Measurements from ENCODE around the gene PBX3.

Gene PBX3

DNA sequence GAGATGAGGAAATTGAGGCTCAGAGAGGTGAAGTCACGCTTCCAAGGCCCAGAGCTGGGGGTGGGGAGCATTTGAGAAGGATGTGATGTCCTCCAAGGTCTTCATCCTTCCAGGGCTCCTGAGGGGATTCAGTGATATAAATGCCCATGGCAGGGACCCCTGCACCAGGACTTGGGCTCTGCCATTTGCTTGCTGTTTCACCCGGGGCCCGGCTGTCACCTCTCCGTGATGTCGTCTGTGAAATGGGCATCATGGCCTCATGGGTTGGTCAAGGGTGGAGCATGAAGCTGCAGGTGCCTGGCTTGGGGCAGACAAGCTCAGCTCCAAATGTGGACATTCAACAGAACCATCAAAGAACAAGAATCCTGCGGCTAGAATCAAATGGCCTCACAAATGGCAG is 253.1 kb downstream of the PBX3 start:
- no peak overlapping the region for H3K4me3 ChIP-seq (ENCODE audit: low read depth, low read length)
- TF ChIP-seq, protein P1, sequence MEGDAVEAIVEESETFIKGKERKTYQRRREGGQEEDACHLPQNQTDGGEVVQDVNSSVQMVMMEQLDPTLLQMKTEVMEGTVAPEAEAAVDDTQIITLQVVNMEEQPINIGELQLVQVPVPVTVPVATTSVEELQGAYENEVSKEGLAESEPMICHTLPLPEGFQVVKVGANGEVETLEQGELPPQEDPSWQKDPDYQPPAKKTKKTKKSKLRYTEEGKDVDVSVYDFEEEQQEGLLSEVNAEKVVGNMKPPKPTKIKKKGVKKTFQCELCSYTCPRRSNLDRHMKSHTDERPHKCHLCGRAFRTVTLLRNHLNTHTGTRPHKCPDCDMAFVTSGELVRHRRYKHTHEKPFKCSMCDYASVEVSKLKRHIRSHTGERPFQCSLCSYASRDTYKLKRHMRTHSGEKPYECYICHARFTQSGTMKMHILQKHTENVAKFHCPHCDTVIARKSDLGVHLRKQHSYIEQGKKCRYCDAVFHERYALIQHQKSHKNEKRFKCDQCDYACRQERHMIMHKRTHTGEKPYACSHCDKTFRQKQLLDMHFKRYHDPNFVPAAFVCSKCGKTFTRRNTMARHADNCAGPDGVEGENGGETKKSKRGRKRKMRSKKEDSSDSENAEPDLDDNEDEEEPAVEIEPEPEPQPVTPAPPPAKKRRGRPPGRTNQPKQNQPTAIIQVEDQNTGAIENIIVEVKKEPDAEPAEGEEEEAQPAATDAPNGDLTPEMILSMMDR (IDR thresholded peaks at IDR 0.05; ENCODE audit: low read depth, low read length), result no peak

DNA sequence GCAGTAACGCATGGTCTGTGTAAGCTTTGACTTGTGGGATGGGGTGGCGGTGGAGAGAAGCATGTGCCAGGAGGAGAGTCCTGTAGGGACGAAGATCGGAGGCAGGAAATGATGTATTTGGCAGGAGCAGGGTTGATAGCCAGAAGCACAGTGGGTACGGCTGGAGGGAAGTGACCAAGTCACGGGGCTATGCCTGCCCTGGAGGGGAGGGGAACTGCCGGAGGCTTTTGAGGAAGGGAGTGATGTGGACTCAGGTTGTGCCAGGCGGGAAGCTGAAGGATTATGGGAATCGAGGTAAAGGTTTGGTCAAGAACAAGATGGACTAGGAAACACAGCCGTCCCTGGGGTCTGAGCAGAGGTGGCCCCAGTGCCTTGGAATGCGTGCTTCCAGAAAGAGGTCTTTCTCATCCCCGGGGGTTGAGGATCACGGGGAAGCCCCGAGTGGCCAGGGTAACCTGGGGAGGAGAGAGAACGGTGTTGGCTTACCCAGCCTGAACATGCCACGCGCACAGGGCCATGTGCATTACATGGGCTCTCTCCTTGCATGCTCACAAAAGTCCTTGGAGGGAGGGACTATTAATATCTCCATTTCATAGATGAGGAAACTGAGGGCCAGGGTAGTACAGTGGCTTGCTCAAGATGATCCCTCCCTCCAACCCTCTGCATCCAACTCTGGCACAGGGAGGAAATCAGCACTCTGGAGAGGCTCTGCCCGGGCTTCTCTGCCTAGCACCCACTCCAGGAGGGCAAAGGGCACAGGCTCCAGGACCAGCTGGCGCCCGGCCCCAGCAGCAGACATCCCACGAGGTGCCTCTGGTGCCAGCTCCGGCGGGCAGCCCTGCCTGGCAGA is 253.8 kb downstream of the PBX3 start:
- H3K4me3 ChIP-seq (ENCODE audit: low read depth, low read length), result no peak overlapping the region
- TF ChIP-seq, protein P1 (IDR thresholded peaks at IDR 0.05; ENCODE audit: low read depth, low read length), result no peak

- H3K4me3 ChIP-seq (ENCODE audit: low read depth, low read length), result no peak overlapping the region
- TF ChIP-seq, protein P1 (IDR thresholded peaks at IDR 0.05; ENCODE audit: low read depth, low read length), result no peak
Measured at GRCh38 chr9:126001581-126002225, 254.5 kb downstream of the PBX3 start.

GRCh38 chr9:126002476-126003350 is 255.5 kb downstream of the PBX3 start:
- TF ChIP-seq, protein P1 (IDR thresholded peaks at IDR 0.05; ENCODE audit: low read depth, low read length), result no peak
- no peak overlapping the region for H3K4me3 ChIP-seq (ENCODE audit: low read depth, low read length)

DNA sequence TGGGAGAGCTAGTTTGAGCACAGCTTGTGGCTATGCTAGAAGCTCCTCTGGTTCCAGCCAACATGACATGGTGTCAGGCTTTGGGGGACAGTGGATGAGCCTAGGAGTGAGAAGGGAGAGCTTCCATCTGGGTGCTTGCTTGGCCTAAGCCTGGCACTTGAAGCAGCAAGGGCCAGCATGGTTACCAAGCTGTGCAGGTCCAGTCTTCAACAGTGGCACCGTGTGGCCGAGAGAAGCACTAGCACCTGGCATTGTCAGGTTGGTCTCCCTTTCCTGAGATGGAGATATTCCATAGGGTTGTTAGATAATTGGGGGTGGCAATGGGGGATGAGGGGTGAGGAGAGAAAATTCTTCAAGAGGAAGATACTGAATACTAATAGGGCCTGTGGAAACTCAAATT is 261.9 kb downstream of the PBX3 start:
- no peak overlapping the region for H3K4me3 ChIP-seq (ENCODE audit: low read depth, low read length)
- TF ChIP-seq, protein P1 (IDR thresholded peaks at IDR 0.05; ENCODE audit: low read depth, low read length), result no peak

DNA sequence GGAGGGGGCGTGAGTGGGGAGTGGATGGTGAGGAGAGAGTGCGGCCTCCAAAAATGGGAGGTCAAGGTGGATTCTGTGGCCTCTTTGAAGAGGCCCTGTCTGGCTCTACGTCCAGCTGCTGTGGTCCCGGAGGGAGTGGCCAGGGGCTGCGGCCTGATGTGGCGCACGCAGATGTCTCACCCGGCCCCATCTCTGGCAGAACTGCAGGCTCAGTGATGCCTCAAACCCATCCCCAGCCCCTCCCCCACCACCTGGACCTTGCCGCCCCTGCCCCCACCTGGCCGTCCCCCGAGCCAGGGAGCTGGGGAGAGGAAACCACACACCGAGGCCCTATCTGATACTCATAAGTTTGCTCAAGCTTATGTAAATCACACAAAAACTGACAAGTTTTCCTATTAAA is 267.6 kb downstream of the PBX3 start:
- TF ChIP-seq, protein P1 (IDR thresholded peaks at IDR 0.05; ENCODE audit: low read depth, low read length), result no peak
- H3K4me3 ChIP-seq (ENCODE audit: low read depth, low read length), result no peak overlapping the region

Measured in WI38 (cell line).